Middle frontal gyrus (tissue), 1 donor: ENCODE data around the gene ZNF358.

Experiments used
- DNase-seq: peaks from one replicate; pipeline ENCODE4 v3.0.0-alpha.2; 2015; ENCODE audit warnings: low spot score; ENCODE audit errors: extremely low spot score

The ZNF358 gene

DNA sequence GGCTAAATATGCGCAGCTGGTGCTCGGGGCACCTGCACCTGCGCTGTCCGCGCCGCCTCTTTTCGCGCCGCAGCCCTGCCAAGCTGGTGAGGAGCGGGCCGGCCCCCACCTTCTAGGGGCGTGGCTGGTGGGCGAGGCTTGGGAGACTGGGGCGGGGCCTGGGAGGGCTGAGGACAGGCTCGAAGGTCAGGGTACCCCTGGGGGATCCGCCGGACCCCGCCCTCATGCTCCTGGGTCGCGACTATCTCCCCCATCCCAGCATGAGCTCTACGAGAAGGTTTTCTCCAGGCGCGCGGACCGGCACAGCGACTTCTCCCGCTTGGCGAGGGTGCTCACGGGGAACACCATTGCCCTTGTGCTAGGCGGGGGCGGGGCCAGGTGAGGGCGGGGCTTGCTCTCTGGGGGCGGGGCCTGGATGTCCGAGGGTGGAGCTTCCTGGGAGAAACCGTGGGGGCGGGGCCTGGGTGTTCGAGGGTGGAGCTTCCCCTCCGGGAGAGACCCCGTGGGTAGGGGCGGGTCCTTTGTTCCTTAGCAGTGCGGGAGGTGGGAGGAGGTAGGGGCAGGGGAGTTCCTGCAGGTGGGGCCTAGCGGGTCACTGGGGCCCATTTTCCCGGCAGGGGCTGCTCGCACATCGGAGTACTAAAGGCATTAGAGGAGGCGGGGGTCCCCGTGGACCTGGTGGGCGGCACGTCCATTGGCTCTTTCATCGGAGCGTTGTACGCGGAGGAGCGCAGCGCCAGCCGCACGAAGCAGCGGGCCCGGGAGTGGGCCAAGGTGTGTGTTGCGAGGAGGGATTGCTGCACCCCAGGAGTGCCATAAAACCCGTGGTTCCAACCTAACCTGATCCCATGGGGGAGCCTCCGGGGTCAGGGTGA, 39.3 kb downstream of the ZNF358 start:
- no peak for DNase-seq

GRCh38 chr19:7556696-7557315, 40.9 kb downstream of the ZNF358 start:
- no peak for DNase-seq

DNA sequence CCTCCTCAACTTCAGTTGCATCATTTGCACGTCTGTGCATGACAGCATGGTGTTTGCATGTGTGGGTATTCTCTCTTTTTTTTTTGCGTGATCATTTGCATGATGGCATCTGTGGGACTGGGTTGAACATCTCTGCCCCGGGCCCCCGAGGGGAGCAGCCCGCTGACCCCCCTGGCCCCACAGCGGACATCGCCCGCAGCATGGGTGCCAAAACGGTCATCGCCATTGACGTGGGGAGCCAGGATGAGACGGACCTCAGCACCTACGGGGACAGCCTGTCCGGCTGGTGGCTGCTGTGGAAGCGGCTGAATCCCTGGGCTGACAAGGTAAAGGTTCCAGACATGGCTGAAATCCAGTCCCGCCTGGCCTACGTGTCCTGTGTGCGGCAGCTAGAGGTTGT, 42.8 kb downstream of the ZNF358 start:
- no peak for DNase-seq

DNA sequence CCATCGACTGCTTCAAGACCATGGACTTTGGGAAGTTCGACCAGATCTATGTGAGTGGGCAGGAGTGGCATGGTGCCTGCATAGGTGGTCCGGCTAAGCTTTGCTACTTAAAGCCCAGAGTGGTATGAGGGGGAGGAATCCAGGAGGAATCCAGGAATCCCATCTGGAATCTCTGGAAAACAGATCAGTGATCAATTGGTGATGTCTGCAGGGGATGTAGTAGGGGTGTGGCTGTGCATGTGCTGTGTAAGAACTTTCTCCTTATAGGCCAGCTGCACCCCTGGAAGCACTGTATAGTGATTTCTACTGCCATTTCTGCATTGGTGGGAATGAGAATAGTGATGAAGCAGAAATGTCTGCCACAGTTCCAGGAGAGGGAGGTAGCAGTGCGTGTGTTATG, 43.2 kb downstream of the ZNF358 start:
- no peak for DNase-seq

DNA sequence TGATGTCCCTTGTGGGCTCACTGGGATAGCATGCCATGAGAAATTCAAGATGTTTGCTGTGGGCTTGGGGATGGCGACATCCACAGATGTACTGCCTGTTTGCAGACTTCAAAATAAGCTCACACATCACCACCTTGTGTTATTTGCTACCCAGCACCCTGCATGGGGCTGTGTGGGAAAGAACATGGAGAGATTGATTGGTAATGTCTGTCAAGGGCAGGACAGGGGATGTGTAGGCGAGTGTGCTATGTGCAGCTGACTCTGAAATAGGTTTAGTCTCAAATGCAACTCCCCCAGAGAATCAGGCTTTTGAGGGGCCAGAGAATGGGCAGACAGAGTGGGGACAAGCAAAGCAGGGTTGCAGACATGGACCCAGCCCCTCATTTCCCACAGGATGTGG, 44.4 kb downstream of the ZNF358 start:
- no peak for DNase-seq

DNA sequence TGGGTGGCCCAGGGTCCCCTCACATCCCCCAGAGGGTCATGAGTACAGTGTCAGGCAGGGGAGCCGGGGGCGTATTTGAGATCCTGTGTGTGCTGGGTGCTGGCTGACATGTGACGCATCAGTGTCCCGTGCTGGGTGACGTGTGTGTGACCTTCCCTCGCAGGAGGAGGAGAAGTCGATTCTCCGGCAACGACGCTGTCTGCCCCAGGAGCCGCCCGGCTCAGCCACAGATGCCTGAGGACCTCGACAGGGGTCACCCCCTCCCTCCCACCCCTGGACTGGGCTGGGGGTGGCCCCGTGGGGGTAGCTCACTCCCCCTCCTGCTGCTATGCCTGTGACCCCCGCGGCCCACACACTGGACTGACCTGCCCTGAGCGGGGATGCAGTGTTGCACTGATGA, 45.4 kb downstream of the ZNF358 start:
- DNase-seq = no peak

DNA sequence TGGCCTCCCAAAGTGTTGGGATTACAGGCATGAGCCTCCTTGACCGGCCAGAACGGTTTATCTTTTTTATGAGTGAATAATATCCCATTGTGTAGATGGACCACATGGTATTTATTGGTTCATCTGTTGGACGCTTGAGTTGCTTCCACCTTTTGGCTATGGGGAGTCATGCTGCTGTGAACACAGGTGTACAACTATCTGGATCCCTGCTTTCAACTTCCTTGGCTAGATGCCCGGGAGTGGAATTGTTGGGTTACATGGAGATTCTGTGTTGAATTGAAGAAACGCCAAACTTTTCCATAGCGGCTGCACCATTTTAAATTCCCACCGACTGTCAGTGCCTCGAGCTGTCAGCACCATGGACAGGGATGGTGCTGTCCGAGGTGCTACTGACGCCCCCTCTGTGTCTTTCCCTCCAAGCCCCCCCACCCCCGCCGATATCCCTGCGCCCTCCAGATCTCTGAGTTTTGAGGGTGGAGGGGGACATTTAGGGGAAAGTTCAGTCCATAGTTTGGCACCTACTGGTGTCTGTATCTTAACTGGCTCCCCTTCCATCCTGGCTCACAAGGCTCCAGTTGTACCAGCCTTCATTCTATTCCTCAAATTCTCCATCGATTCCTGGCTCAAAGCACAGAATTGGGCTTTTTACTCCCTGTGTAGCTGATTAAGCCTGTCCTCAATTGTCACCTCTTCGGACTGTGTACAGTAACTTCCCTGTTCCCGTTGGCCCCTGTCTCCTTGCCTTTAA, 46.9 kb downstream of the ZNF358 start:
- no peak for DNase-seq

DNA sequence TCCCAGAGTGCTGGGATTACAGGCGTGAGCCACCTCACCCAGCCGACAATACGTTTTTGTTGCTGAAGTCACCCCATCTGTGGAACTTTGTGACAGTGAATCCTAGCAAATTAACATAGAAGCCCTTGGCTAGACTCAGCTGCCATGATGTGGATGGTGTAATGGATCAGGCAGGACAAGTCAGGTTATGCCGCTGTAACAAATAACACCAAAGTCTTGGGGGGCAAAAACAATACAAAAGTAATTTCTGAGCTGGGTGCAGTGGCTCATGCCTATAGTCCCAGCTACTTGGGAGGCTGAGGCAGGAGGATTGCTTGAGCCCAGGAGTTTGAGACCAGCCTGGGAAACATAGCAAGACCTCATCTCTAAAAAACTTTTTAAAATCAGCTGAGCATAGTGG, 49.0 kb downstream of the ZNF358 start:
- no peak for DNase-seq

- DNase-seq = no peak
Observed at GRCh38 chr19:7565332-7565731, 49.4 kb downstream of the ZNF358 start.
